ENCODE results near the gene ZNF862. TPM values are rescaled to one million over a fixed set of nuclear protein-coding genes. Genes with fewer than 3 reads are reported as not detected.

Gene ZNF862
- polyA plus RNA-seq, 1 of the 3 experiments (the other 2 are of a cell fraction), result 17.3 TPM

- Histone ChIP-seq H4K20me1 (ENCODE audit: insufficient read depth) (no peaks in the 10 kb centered on the region), H2AFZ (ENCODE audit: low read depth) (no peak overlapping the region), H3K79me2 (ENCODE audit: insufficient read depth) (no peaks in the 10 kb centered on the region), H3K4me2 (no peak overlapping the region), H3K36me3 (replicated peaks in 1 of 2; ENCODE audit: control insufficient read depth in 1 of 2, insufficient read depth in 2 of 2, low read length in 1 of 2) (peaks cover 0 to 7% of the 10 kb centered on the region in 2 experiments), H3K9ac (no peak overlapping the region), H3K4me3 (ENCODE audit: low read depth in 2 of 2, low read length in 1 of 2) (no peak overlapping the region), H3K27ac (ENCODE audit: low read depth in 2 of 2, low read length in 1 of 2) (no peak overlapping the region), H3K27me3 (ENCODE audit: insufficient read depth) (no peaks in the 10 kb centered on the region), H3K4me1 (ENCODE audit: control insufficient read depth in 1 of 2, insufficient read depth in 2 of 2, low read depth in 1 of 2, low read length in 1 of 2) (peaks cover 0 to 2% of the 10 kb centered on the region in 2 experiments; a peak in 1 of 4 replicates), H3K9me2 (no peaks in the 10 kb centered on the region), H3F3A (replicated peaks; ENCODE audit: insufficient read depth) (no peaks in the 10 kb centered on the region), H3K9me3 (no peaks in the 10 kb centered on the region)
- ChIA-PET POLR2A (interaction anchor here (1.5 kb wide), 1 partner anchor 10 kb away, joined by 3 read pairs; no protein-coding TSS in a partner anchor), CTCF (interaction anchor here (0.7 to 1.5 kb wide), 3 partner anchors 29 to 73 kb away, joined by 3 read pairs; no protein-coding TSS in a partner anchor)
- DNase-seq, result no peak
- TF ChIP-seq, protein P1, sequence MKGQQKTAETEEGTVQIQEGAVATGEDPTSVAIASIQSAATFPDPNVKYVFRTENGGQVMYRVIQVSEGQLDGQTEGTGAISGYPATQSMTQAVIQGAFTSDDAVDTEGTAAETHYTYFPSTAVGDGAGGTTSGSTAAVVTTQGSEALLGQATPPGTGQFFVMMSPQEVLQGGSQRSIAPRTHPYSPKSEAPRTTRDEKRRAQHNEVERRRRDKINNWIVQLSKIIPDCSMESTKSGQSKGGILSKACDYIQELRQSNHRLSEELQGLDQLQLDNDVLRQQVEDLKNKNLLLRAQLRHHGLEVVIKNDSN (IDR thresholded peaks at IDR 0.05; ENCODE audit: borderline replicate concordance, low read depth), result no peak
- TF ChIP-seq JUND (IDR thresholded peaks at IDR 0.05) (no peak), SMC3 (IDR thresholded peaks at IDR 0.05; ENCODE audit: low read depth, low read length) (no peak), EP300 (IDR thresholded peaks at IDR 0.05; ENCODE audit: borderline replicate concordance in 1 of 2, low read depth in 1 of 2, low read length in 1 of 2) (no peak), FOXM1 (IDR thresholded peaks at IDR 0.05; ENCODE audit: low read depth) (no peak), EZH2phosphoT487 (IDR thresholded peaks at IDR 0.05; ENCODE audit: borderline replicate concordance, low read depth) (no peak)
- 94% methylated on average over 13 of the region's 16 CpGs for WGBS (ENCODE audit: low lambda C conversion rate)
Measured at GRCh38 chr7:149879766-149880637, 41.8 kb downstream of the ZNF862 start.

GRCh38 chr7:149880638-149881311 lies 42.6 kb downstream of the ZNF862 start:
- CTCF ChIA-PET, result interaction anchor here (0.7 to 0.9 kb wide), 3 partner anchors 14 to 70 kb away, joined by 3 read pairs; no protein-coding TSS in a partner anchor

More at GRCh38 chr7:149880638-149881311, 42.6 kb downstream of the ZNF862 start:
- 98% methylated on average over 11 of the region's 14 CpGs for WGBS (ENCODE audit: low lambda C conversion rate)
- no peaks in the 10 kb centered on the region; a peak in 1 of 4 replicates for H3K4me1 ChIP-seq (ENCODE audit: control insufficient read depth in 1 of 2, insufficient read depth in 2 of 2, low read depth in 1 of 2, low read length in 1 of 2)
- TF ChIP-seq MEF2A (IDR thresholded peaks at IDR 0.05; ENCODE audit: borderline replicate concordance, low read depth) (no peak), SIN3A (IDR thresholded peaks at IDR 0.05; ENCODE audit: borderline replicate concordance, low read depth, low read length) (no peak), EP300 (IDR thresholded peaks at IDR 0.05; ENCODE audit: borderline replicate concordance in 1 of 2, low read depth in 1 of 2, low read length in 1 of 2) (no peak), NRF1 (IDR thresholded peaks at IDR 0.05; ENCODE audit: low read depth, low read length) (no peak), RAD21 (IDR thresholded peaks at IDR 0.05; ENCODE audit: low read length) (no peak), JUND (IDR thresholded peaks at IDR 0.05) (no peak), RFX5 (IDR thresholded peaks at IDR 0.05; ENCODE audit: low read length) (no peak), TAF1 (IDR thresholded peaks at IDR 0.05; ENCODE audit: borderline replicate concordance, low read depth, low read length) (no peak), TEAD4 (IDR thresholded peaks at IDR 0.05; ENCODE audit: borderline replicate concordance, insufficient read depth) (no peak), NFIC (IDR thresholded peaks at IDR 0.05; ENCODE audit: borderline replicate concordance) (no peak), FOSL2 (IDR thresholded peaks at IDR 0.05; ENCODE audit: borderline replicate concordance, low read depth) (no peak)
- TF ChIP-seq, protein P2, sequence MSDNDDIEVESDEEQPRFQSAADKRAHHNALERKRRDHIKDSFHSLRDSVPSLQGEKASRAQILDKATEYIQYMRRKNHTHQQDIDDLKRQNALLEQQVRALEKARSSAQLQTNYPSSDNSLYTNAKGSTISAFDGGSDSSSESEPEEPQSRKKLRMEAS (IDR thresholded peaks at IDR 0.05; ENCODE audit: low read depth), result no peak
- TF ChIP-seq, protein P3, sequence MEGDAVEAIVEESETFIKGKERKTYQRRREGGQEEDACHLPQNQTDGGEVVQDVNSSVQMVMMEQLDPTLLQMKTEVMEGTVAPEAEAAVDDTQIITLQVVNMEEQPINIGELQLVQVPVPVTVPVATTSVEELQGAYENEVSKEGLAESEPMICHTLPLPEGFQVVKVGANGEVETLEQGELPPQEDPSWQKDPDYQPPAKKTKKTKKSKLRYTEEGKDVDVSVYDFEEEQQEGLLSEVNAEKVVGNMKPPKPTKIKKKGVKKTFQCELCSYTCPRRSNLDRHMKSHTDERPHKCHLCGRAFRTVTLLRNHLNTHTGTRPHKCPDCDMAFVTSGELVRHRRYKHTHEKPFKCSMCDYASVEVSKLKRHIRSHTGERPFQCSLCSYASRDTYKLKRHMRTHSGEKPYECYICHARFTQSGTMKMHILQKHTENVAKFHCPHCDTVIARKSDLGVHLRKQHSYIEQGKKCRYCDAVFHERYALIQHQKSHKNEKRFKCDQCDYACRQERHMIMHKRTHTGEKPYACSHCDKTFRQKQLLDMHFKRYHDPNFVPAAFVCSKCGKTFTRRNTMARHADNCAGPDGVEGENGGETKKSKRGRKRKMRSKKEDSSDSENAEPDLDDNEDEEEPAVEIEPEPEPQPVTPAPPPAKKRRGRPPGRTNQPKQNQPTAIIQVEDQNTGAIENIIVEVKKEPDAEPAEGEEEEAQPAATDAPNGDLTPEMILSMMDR (IDR thresholded peaks at IDR 0.05), result no peak
- H3K27me3 ChIP-seq (ENCODE audit: insufficient read depth), result no peaks in the 10 kb centered on the region
- H3K9me3 ChIP-seq, result no peaks in the 10 kb centered on the region
- H3F3A ChIP-seq (replicated peaks; ENCODE audit: insufficient read depth), result no peaks in the 10 kb centered on the region
- H3K27ac ChIP-seq (ENCODE audit: low read depth in 2 of 2, low read length in 1 of 2), result no peak overlapping the region
- H2AFZ ChIP-seq (ENCODE audit: low read depth), result no peak overlapping the region
- POLR2A ChIA-PET, result interaction anchor here (1.5 kb wide), 1 partner anchor 10 kb away, joined by 3 read pairs; no protein-coding TSS in a partner anchor
- peaks cover 0 to 7% of the 10 kb centered on the region in 2 experiments for H3K36me3 ChIP-seq (replicated peaks in 1 of 2; ENCODE audit: control insufficient read depth in 1 of 2, insufficient read depth in 2 of 2, low read length in 1 of 2)
- no peak overlapping the region for H3K4me2 ChIP-seq
- no peak overlapping the region for H3K4me3 ChIP-seq (ENCODE audit: low read depth in 2 of 2, low read length in 1 of 2)
- no peaks in the 10 kb centered on the region for H3K79me2 ChIP-seq (ENCODE audit: insufficient read depth)
- H3K9ac ChIP-seq, result no peak overlapping the region
- DNase-seq, result no peak
- no peaks in the 10 kb centered on the region for H4K20me1 ChIP-seq (ENCODE audit: insufficient read depth)
- H3K9me2 ChIP-seq, result no peaks in the 10 kb centered on the region
